ENCODE data around the gene MVB12B.

MVB12B gene

GRCh38 chr9:126516936-126517832 lies 190.6 kb downstream of the MVB12B start:
- ChIA-PET CTCF (interaction anchor here (0.6 to 8.1 kb wide), 7 partner anchors 9 to 188 kb away, joined by 3 to 60 read pairs (median 3); no protein-coding TSS in a partner anchor), POLR2A (ENCODE audit: low non-redundant PET) (no interaction called here)
- peak; percentile 96 for DNase-seq (ENCODE audit: low spot score)
- peak overlapping the region; percentile 70 for H3K27ac ChIP-seq
- no peak for TF ChIP-seq CTCF (conservative IDR thresholded peaks at IDR 0.05; ENCODE audit: low read depth)

- DNase-seq (ENCODE audit: low spot score): no peak
- POLR2A ChIA-PET (ENCODE audit: low non-redundant PET): no interaction called here
- no peak overlapping the region for H3K27ac ChIP-seq
- TF ChIP-seq CTCF (conservative IDR thresholded peaks at IDR 0.05; ENCODE audit: low read depth): no peak
- CTCF ChIA-PET: interaction anchor here (0.7 to 8.1 kb wide), 5 partner anchors 12 to 188 kb away, joined by 3 to 60 read pairs (median 3); no protein-coding TSS in a partner anchor
Observed at GRCh38 chr9:126517833-126518356, 191.3 kb downstream of the MVB12B start.

GRCh38 chr9:126518763-126519162 lies 192.1 kb downstream of the MVB12B start:
- H3K27ac ChIP-seq: no peak overlapping the region
- CTCF ChIA-PET: interaction anchor here (0.7 to 6.2 kb wide), 4 partner anchors 19 to 289 kb away, joined by 3 to 60 read pairs (median 10); no protein-coding TSS in a partner anchor

GRCh38 chr9:126519660-126520420 lies 193.2 kb downstream of the MVB12B start:
- DNase-seq (ENCODE audit: low spot score): no peak
- TF ChIP-seq CTCF (conservative IDR thresholded peaks at IDR 0.05; ENCODE audit: low read depth): no peak
- ChIA-PET POLR2A (ENCODE audit: low non-redundant PET) (no interaction called here), CTCF (interaction anchor here (0.6 to 2.1 kb wide), 4 partner anchors 19 to 290 kb away, joined by 4 to 13 read pairs (median 6); no protein-coding TSS in a partner anchor)
- H3K27ac ChIP-seq: no peak overlapping the region

More at GRCh38 chr9:126518763-126519162, 192.1 kb downstream of the MVB12B start:
- POLR2A ChIA-PET (ENCODE audit: low non-redundant PET): no interaction called here
- no peak for DNase-seq (ENCODE audit: low spot score)
- no peak for TF ChIP-seq CTCF (conservative IDR thresholded peaks at IDR 0.05; ENCODE audit: low read depth)

- no peak for TF ChIP-seq CTCF (conservative IDR thresholded peaks at IDR 0.05; ENCODE audit: low read depth)
- ChIA-PET POLR2A (ENCODE audit: low non-redundant PET) (no interaction called here), CTCF (interaction anchor here (1.3 to 2.1 kb wide), 2 partner anchors 20 to 37 kb away, joined by 4 to 13 read pairs; no protein-coding TSS in a partner anchor)
- H3K27ac ChIP-seq: no peak overlapping the region
- no peak for DNase-seq (ENCODE audit: low spot score)
Observed at GRCh38 chr9:126520453-126520852, 193.8 kb downstream of the MVB12B start.

- POLR2A ChIA-PET (ENCODE audit: low non-redundant PET): no interaction called here
- no peak overlapping the region for H3K27ac ChIP-seq
- TF ChIP-seq CTCF (conservative IDR thresholded peaks at IDR 0.05; ENCODE audit: low read depth): no peak
- no peak for DNase-seq (ENCODE audit: low spot score)
- CTCF ChIA-PET: no interaction called here
Observed at GRCh38 chr9:126521089-126521488, 194.5 kb downstream of the MVB12B start.

Measured in RWPE1 (cell line).